Measurements from ENCODE around the gene LGR4.

DNA sequence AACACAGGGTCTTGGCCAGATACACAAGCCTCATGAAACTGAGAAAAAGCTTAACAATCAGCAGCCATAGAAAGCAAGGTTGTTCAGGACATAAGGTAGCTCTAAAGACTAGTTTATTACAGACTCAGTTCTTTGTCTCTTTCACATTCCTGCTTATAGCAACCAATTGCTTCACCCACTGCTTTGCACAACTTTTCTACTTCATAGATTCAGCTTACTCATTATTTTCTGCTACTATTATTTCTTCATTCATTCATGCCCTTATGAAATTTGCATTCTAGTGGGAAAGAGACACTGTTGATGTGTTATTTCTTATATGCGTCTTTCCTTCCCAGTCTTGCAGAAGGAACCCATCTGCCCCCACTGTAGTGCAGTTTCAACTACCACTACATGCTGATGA is 114.3 kb downstream of the LGR4 start:
- TF ChIP-seq, protein P1, sequence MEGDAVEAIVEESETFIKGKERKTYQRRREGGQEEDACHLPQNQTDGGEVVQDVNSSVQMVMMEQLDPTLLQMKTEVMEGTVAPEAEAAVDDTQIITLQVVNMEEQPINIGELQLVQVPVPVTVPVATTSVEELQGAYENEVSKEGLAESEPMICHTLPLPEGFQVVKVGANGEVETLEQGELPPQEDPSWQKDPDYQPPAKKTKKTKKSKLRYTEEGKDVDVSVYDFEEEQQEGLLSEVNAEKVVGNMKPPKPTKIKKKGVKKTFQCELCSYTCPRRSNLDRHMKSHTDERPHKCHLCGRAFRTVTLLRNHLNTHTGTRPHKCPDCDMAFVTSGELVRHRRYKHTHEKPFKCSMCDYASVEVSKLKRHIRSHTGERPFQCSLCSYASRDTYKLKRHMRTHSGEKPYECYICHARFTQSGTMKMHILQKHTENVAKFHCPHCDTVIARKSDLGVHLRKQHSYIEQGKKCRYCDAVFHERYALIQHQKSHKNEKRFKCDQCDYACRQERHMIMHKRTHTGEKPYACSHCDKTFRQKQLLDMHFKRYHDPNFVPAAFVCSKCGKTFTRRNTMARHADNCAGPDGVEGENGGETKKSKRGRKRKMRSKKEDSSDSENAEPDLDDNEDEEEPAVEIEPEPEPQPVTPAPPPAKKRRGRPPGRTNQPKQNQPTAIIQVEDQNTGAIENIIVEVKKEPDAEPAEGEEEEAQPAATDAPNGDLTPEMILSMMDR (IDR thresholded peaks at IDR 0.05 in 4 of 5, conservative IDR thresholded peaks at IDR 0.05 in 1 of 5), result no peak
- no peak for TF ChIP-seq POLR2A (IDR thresholded peaks at IDR 0.05)
